Thyroid gland (tissue), 4 donors: ENCODE results near the gene MPPED1.

Experiments used
- CTCF ChIP-seq, 6 experiments: fragments of 200-600 bp in 3 of 6; fragments of 450-650 bp in 3 of 6; sonication (generic) in 3 of 6; IDR thresholded peaks; one replicate each; pipeline ENCODE4 v1.5.1; 2016 to 2019; ENCODE audit warnings: antibody characterized with exemption in 6 of 6, mild to moderate bottlenecking in 2 of 6, inconsistent platforms in 1 of 6, moderate library complexity in 1 of 6
- POLR2A ChIP-seq, 2 donors: fragments of 450-650 bp; IDR thresholded peaks; one replicate each; pipeline ENCODE4 v1.6.1; 2017; ENCODE audit warnings: antibody characterized with exemption in 2 of 2, mild to moderate bottlenecking in 2 of 2, moderate library complexity in 1 of 2

GRCh38 chr22:43474161-43475101 is 62.6 kb downstream of the MPPED1 start:
- TF ChIP-seq CTCF (IDR thresholded peaks at IDR 0.05) (no peak), POLR2A (IDR thresholded peaks at IDR 0.05) (no peak)
